GM18517 (cell line): ENCODE measurements around the gene PLA2G2A.

Experiments used
- ATAC-seq: cut with Tn5 transposase; IDR thresholded peaks from one replicate; pipeline ENCODE4 v1.9.1; 2021; ENCODE audit warnings: mild to moderate bottlenecking, moderate library complexity; ENCODE audit not compliant: unreplicated experiment

Gene PLA2G2A

GRCh38 chr1:19974822-19975416 is 4.5 kb downstream of the PLA2G2A start:
- ATAC-seq: no peak

GRCh38 chr1:19973616-19974015 is 5.8 kb downstream of the PLA2G2A start:
- ATAC-seq: no peak

- ATAC-seq: no peak
Observed at GRCh38 chr1:19971664-19972063, 7.8 kb downstream of the PLA2G2A start.

DNA sequence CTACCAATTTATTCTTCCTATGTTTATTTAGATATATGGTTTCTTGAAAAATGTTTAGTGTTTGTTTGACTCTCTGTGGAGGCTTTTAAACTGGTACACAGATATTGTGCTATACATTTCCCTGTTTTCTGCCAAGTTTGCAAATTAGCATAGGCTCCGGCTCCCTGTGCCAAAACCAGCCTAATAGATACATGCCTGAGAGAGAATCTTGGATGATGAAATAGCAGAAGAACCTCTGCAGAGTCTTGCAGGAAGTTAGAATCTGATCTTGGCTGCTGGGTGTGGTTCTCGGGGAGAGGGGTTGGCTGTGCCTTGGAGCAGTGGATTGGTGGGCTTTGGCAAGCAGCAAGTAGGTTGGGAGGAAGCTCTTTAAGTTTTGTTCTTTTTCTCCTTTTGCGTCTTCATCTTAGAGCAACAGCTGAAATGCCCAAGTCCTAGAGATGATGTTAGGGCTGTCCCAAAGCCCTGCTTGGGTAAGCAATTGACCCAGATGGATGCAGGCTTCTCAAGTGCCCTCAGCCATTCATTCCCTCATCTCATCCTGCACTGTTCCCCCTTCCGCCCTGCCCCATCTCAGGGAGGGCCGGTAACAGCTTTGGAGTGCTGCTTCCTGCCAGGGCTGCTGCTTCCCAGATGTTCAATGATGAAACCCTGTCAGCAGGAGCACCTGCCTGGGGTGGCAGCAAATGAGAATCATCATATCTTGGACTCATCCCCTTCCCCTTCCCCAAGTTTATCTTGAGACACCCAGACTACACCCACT is 9.3 kb downstream of the PLA2G2A start:
- no peak for ATAC-seq

DNA sequence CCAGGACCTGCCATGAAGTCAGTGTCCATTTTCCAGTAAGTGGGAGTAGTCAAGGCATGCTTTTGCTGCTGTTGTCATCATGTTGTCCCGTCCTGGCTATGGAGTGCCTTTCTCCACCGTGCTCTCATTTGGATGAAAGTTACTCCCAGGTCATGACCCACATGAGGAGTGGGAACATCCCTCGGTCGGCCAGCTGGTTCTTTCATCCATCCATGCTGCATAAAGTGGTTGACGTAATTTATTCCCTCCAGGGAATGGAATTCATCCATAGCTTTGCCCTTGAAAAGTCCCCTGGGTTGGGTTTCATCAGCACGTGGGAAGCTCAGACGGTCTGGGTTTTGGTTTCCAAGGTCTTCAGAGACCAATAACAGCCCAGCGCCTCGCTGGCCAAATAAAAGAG is 11.6 kb downstream of the PLA2G2A start:
- no peak for ATAC-seq

DNA sequence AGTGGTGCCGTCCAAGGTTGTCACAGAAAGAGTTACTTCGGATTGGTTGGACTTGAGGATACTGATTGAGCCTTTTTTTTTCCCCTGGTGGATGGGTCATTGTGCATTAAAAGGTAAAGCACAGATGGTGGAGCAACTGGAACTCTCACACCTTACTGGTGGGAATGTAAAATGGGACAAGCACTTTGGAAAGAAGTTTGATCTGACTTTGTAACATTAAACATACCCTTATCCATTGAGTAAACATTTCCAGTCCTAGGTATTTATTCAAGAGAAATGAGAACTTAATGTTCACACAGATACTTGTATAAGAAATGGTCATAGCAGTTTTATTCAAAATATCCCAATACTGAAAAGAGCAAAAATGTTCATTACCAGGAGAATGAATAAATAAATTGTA is 14.9 kb downstream of the PLA2G2A start:
- no peak for ATAC-seq

DNA sequence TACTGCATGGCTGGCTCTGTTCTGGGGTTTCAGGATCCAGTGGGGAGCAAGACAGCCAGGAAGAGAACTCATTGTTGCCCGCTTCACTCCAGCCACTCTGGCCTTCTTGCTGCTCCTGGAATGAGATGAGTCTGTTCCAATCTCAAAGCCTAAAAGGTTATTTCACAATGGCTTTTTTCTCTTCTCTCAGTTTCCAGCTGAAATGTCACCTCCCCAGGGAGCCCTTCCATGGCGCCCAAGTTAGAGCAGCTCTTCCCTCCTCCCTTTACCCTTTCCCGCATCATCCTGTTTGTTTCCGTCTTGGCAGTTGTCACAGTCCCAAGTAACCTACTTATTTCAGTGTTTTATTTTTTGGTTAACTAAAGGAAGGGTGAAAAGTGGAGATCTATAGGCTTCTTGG is 15.8 kb downstream of the PLA2G2A start:
- no peak for ATAC-seq

DNA sequence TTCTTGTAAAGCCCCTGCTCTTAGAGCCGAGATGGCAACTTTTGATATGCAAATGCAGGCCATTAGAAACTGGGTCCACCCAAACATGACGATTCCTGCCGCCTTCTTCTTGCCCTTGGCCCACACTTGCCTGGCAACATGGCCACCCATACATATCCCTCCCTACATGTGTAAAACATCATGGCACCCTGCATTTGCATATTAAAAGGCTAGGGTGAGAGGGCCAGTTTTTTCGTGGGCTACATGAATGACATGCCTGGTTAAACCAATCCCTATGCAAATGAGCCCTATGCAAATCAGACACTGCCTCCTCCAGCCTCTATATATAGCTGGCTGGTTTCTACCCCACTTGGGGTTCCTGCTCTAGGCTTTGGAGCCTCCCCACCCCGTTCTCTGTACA is 18.8 kb downstream of the PLA2G2A start:
- ATAC-seq: no peak

DNA sequence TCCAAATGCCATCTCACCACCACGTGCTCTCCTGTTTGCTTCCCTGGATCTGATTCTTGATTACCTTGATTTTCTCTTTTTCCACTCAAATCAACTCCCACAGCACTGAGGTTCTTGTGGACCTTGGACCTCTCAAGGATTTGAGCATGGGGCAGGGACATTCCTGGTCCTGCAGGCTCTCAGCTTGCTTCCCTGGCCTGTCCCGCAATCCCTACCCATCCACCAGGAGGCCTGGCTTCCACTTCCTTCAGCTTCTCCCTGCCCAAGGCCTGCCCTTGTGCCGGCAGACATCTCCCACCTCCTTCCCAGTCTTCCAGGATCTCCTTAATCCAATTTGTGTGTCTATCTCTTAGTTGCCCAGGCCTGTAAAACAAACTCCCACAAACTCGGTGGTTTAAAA is 21.6 kb downstream of the PLA2G2A start:
- no peak for ATAC-seq

DNA sequence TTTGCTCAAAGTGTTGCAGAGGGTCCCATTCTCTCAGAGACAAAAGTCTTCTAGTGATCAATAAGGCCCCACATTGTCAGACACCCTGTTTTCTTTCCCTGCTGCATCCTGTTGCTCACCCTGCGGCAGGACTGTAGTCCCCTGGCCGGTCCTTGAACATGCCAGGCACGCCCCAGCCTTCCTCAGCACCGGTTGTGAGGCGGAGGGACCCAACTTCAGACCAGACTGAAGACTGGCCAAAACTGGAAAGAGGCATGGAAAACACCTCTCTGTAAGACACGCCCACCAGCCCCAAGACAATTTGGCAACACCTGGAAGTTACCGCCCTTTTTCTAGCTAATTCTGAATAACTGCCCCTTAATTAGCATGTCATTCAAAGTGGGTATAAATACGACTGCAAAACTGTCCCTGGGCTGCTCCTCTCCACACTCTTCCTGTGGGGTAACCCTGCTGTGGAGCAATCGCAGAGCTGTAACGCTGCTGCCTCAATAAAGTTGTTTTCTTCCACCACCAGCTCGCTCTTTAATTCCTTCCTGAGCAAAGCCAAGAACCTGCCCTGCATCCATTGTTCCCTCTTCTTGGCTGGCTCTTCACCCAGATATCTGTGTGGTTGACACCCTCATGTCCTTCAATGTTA is 23.8 kb downstream of the PLA2G2A start:
- no peak for ATAC-seq

GRCh38 chr1:19954059-19954458 is 25.4 kb downstream of the PLA2G2A start:
- no peak for ATAC-seq

- ATAC-seq: no peak
Observed at GRCh38 chr1:19949016-19949415, 30.4 kb downstream of the PLA2G2A start.

DNA sequence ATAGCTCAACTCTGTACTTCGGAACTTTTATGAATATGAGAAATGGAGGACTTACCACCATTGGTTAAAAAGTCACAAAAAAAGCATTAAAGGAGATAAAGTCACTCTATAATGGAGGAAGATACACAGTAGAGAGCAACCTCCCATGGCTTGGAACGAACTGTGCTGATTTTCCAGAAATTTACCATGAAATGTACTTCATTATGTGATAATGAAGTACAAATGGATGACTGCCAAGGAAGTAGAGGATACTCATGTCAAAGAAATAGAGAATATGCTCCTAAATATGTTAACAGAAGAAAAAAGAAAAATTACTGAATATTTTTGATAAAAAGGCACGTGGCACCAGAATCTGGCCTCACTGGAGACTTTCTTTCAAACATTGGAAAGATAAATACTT is 32.4 kb downstream of the PLA2G2A start:
- no peak for ATAC-seq

DNA sequence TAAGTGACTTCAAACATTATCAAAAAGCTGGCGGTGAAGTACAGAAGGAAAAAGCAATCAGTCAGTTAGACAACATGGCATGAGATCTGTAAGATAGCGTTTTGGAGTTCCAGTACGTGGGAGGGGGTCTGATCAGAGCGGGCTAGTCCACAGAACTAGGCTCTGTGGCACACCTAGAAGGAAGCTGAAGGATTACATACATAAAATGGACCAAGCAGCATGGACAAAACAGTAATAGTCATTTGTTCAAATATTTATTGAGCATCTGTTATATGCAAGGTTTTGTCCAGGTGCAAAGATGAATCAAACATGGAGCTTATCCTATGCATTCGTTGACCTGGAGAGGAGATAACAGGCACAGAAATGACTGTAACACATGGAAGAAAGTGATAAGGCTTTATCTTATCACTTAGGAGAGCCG is 33.1 kb downstream of the PLA2G2A start:
- ATAC-seq: no peak

GRCh38 chr1:19945914-19946313 is 33.5 kb downstream of the PLA2G2A start:
- no peak for ATAC-seq

GRCh38 chr1:19942657-19943056 is 36.8 kb downstream of the PLA2G2A start:
- ATAC-seq: no peak

DNA sequence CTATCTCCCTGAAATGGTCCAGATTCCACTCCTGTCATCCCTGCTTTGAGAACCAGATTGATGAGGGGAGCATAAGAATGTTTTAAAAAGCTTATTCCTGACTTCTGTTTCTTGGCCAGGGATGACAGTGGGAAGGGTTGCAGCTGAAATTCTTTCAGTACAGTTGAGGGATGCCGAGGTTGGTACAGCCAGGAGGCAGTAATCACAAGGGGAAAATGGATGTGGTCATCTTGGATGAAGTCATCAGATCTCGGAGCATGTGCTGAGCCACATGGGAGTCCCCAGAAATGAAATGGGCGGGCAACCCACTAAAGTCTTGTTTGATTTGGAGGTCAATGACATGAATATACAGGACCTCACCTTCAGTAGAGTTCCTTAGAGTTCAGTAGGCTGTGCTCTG is 37.3 kb downstream of the PLA2G2A start:
- no peak for ATAC-seq

DNA sequence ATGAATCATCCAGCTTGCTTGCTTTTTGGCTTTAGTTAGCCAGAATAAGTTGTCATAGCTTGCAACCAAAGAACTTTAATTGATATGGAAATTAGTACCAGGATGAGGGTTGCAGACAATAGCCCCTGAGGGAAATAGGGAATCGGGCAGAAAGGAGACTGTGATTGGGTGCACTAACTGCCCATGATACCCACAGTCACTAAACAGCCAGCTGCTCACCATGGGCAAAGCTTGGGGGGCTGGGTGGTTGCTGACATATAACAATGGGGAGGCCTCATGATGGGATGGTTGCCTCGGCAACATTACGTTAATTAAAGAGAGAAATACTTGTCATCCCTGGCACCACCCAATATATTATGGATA is 38.2 kb downstream of the PLA2G2A start:
- ATAC-seq: no peak

- ATAC-seq: no peak
Observed at GRCh38 chr1:19940486-19941205, 38.8 kb downstream of the PLA2G2A start.

GRCh38 chr1:19938472-19938871 is 40.9 kb downstream of the PLA2G2A start:
- ATAC-seq: no peak

GRCh38 chr1:19936061-19936750 is 43.2 kb downstream of the PLA2G2A start:
- no peak for ATAC-seq
